Measurements from ENCODE around the gene CTXND2. TPM values are rescaled to one million over a fixed set of nuclear protein-coding genes. Genes with fewer than 3 reads are reported as not detected.
"Not testable (repeated sequence)": the region's sequence is repeated elsewhere in the genome, so short reads cannot be mapped to it uniquely, and the experiment has no call there.

CTXND2 gene
- total and polyA plus RNA-seq, 2 of the 8 experiments (the other 6 are each of a cell fraction or from before 2014, with no cell fraction given), result not detected

DNA sequence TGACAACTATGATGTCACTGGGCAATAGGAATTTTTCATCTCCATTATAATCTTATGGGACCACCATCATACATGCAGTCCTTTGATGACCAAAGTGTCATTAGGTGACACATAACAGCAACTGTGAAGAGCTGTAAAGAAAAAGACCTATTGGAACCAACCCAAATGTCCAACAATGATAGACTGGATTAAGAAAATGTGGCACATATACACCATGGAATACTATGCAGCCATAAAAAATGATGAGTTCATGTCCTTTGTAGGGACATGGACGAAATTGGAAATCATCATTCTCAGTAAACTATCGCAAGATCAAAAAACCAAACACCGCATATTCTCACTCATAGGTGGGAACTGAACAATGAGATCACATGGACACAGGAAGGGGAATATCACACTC is 22.7 kb upstream of the CTXND2 start:
- H3K36me3 ChIP-seq (ENCODE audit: control insufficient read depth in 2 of 4, insufficient read depth in 4 of 4, low read length in 3 of 4); H3K23ac ChIP-seq (ENCODE audit: insufficient read length); H3K9ac ChIP-seq (replicated peaks in 1 of 4; ENCODE audit: extremely low read depth in 1 of 4, low read depth in 3 of 4, low read length in 3 of 4); H3K4me1 ChIP-seq (replicated peaks in 1 of 4; ENCODE audit: control insufficient read depth in 3 of 4, insufficient read depth in 4 of 4, low read length in 3 of 4); H3K27ac ChIP-seq (ENCODE audit: low read depth, low read length); DNase-seq (ENCODE audit: low read depth in 1 of 2, low spot score in 2 of 2); H3K14ac ChIP-seq (ENCODE audit: insufficient read length); H2AFZ ChIP-seq (ENCODE audit: low read length); H3K56ac ChIP-seq (replicated peaks; ENCODE audit: insufficient read length, low read depth, low read length); CTCF ChIA-PET (ENCODE audit: partially characterized antibody); H2BK15ac ChIP-seq (ENCODE audit: low read length); H2AK5ac ChIP-seq (ENCODE audit: low read depth, low read length); H4K5ac ChIP-seq (ENCODE audit: insufficient read length, low read depth, low read length); H3K18ac ChIP-seq (ENCODE audit: extremely low read depth, low read length); H3K4me2 ChIP-seq (ENCODE audit: insufficient read depth in 1 of 2, low read depth in 2 of 2, low read length in 2 of 2); H3K27me3 ChIP-seq (replicated peaks in 1 of 4; ENCODE audit: control insufficient read depth in 3 of 4, extremely low read depth in 1 of 4, insufficient read depth in 3 of 4, low read length in 3 of 4); H4K91ac ChIP-seq (replicated peaks; ENCODE audit: insufficient read length, low read length); H4K8ac ChIP-seq (ENCODE audit: extremely low read depth, insufficient read depth, low read length); H2BK20ac ChIP-seq (ENCODE audit: low read length); POLR2A ChIA-PET (ENCODE audit: partially characterized antibody); H3K79me1 ChIP-seq (ENCODE audit: low read depth, low read length); H4K20me1 ChIP-seq (replicated peaks in 1 of 2; ENCODE audit: control insufficient read depth in 1 of 2, insufficient read depth in 2 of 2, low read length in 2 of 2); H2BK5ac ChIP-seq (ENCODE audit: low read depth, low read length); H2BK120ac ChIP-seq (replicated peaks; ENCODE audit: low read depth, low read length); H3K4ac ChIP-seq (replicated peaks; ENCODE audit: insufficient read length, low read depth, low read length); H2BK12ac ChIP-seq (ENCODE audit: low read depth, low read length); H3K4me3 ChIP-seq (ENCODE audit: extremely low read depth in 1 of 4, insufficient read depth in 2 of 4, low read depth in 3 of 4, low read length in 4 of 4); H3K9me3 ChIP-seq (ENCODE audit: insufficient read depth in 2 of 2, low read depth in 1 of 2, low read length in 1 of 2); FAIRE-seq; H3K23me2 ChIP-seq (ENCODE audit: low read depth, low read length): not testable (repeated sequence)
- 70% methylated on average over 3 of the region's 3 CpGs; no CpG with 5 or more reads in 1 of the 2 experiments for WGBS, 2 experiments (ENCODE audit: extremely low coverage in 1 of 2, insufficient coverage in 1 of 2, insufficient read length in 1 of 2, insufficient replicate concordance in 2 of 2, low coverage in 1 of 2, low lambda C conversion rate in 2 of 2, missing lambda C conversion rate in 1 of 2)
- H3K79me2 ChIP-seq (ENCODE audit: control insufficient read depth in 1 of 2, insufficient read depth in 2 of 2, low read length in 2 of 2), result peaks cover 0 to 28% of the 10 kb centered on the region in 2 experiments; a peak in 1 of 4 replicates

Measured in H1 (cell line).